ENCODE measurements around the gene NDC1. TPM values are rescaled to one million over a fixed set of nuclear protein-coding genes. Genes with fewer than 3 reads are reported as not detected.

NDC1 gene
- total and polyA plus RNA-seq, 2 of the 4 experiments (the other 2 are of a cell fraction): 11.8 to 33.9 TPM

- Histone ChIP-seq H3K23ac (ENCODE audit: low read depth, low read length) (no peak overlapping the region), H3K4ac (ENCODE audit: low read depth, low read length) (no peak overlapping the region), H3K4me2 (ENCODE audit: low read depth, low read length) (no peak overlapping the region), H2AK9ac (replicated peaks; ENCODE audit: low read depth, low read length, poor library complexity) (no peak overlapping the region), H3K14ac (replicated peaks; ENCODE audit: low read depth, low read length) (no peak overlapping the region), H3K36me3 (ENCODE audit: control insufficient read depth, insufficient read depth, low read length) (peaks cover 17% of the 10 kb centered on the region), H4K5ac (ENCODE audit: low read depth, low read length) (no peak overlapping the region), H3K27me3 (ENCODE audit: control insufficient read depth, insufficient read depth, low read length) (no peaks in the 10 kb centered on the region), H3K18ac (ENCODE audit: low read depth, low read length) (no peak overlapping the region), H4K20me1 (ENCODE audit: insufficient read depth, low read length) (no peaks in the 10 kb centered on the region), H4K91ac (ENCODE audit: insufficient read depth, low read depth, low read length) (no peak overlapping the region), H3K9me1 (ENCODE audit: insufficient read depth, low read length) (no peaks in the 10 kb centered on the region), H3K9ac (ENCODE audit: low read depth, low read length) (no peak overlapping the region), H4K8ac (ENCODE audit: low read depth in 2 of 2, low read length in 2 of 2) (no peak overlapping the region), H3K4me1 (ENCODE audit: control insufficient read depth, insufficient read depth, low read length) (0 out of 2 replicates have a peak, but pooled peaks cover 2% of the 10 kb centered on the region), H3K4me3 (ENCODE audit: insufficient read depth, low read depth, low read length) (no peak overlapping the region), H3K27ac (ENCODE audit: insufficient read depth, low read length) (no peak overlapping the region), H2BK5ac (ENCODE audit: low read depth, low read length, poor library complexity, severe bottlenecking) (no peak overlapping the region), H2BK15ac (ENCODE audit: low read depth, low read length) (no peak overlapping the region), H3K56ac (ENCODE audit: extremely low read depth, insufficient read depth, low read length) (no peak overlapping the region), H2AFZ (replicated peaks; ENCODE audit: low read length, poor library complexity) (no peak overlapping the region), H3K79me1 (ENCODE audit: low read depth in 1 of 2, low read length in 2 of 2) (no peaks in the 10 kb centered on the region), H2BK120ac (ENCODE audit: low read depth, low read length) (no peak overlapping the region), H2BK20ac (ENCODE audit: low read depth, low read length) (no peak overlapping the region), H2AK5ac (ENCODE audit: low read depth, low read length) (no peak overlapping the region), H3K9me3 (ENCODE audit: control insufficient read depth, insufficient read depth, low read length) (no peaks in the 10 kb centered on the region)
- no TSS peak for BruUV-seq (replicated peaks)
- POLR2A ChIA-PET (ENCODE audit: unreplicated experiment): no interaction called here
- DNase-seq (peak; percentile 31), ATAC-seq (ENCODE audit: low read depth) (no peak)
- CTCF ChIA-PET: interaction anchor here (0.5 kb wide), 1 partner anchor 263 kb away, joined by 3 read pairs; no protein-coding TSS in a partner anchor
- TF ChIP-seq RAD21 (IDR thresholded peaks at IDR 0.05; ENCODE audit: low read length): no peak
- no peak for TF ChIP-seq CEBPB (IDR thresholded peaks at IDR 0.05; ENCODE audit: low read depth, low read length)
- TF ChIP-seq NFE2L2 (IDR thresholded peaks at IDR 0.05; ENCODE audit: low read depth, low read length): no peak
- TF ChIP-seq SMC3 (IDR thresholded peaks at IDR 0.05; ENCODE audit: low read depth, low read length): no peak
- no peak for TF ChIP-seq USF2 (IDR thresholded peaks at IDR 0.05; ENCODE audit: low read depth, low read length)
- no peak for TF ChIP-seq MAZ (IDR thresholded peaks at IDR 0.05; ENCODE audit: borderline replicate concordance, low read depth, low read length)
- 0 out of 2 replicates have a peak, but pooled peaks have one; percentile 22 for TF ChIP-seq FOS (IDR thresholded peaks at IDR 0.05; ENCODE audit: low read depth, low read length)
- intact Hi-C loops (cut with micrococcal nuclease): loop anchor here (10.0 kb wide), 1 partner anchor 536 kb away; the partner anchor contains the start of gene SSBP3
- dilution Hi-C loops (cut with HindIII; ENCODE audit: low sequenced_read_pairs, unreplicated experiment): no loop called here
- WGBS, 2 experiments (ENCODE audit: extremely low coverage in 2 of 2, insufficient read length in 1 of 2): no CpG with 5 or more reads among the region's 1 CpG
- in situ Hi-C loops (cut with MboI; ENCODE audit: low sequenced_read_pairs): loop anchor here (25.0 kb wide), 4 partner anchors 194 to 919 kb away; partner anchors contain the start of genes CYB5RL, MRPL37, TCEANC2 and TMEM59
These were observed 30.5 kb upstream of the NDC1 start for GRCh38 chr1:53868565-53868964.

All from IMR-90 (cell line).